COLO829 (cell line): ENCODE data around the gene SHCBP1L.

Experiments
- DNase-seq: peaks from one replicate; pipeline ENCODE4 v3.0.0; 2012; ENCODE audit warnings: low spot score

SHCBP1L gene

GRCh38 chr1:182889997-182890396, 63.0 kb downstream of the SHCBP1L start:
- no peak for DNase-seq

- no peak for DNase-seq
Measured at GRCh38 chr1:182888736-182889531, 64.0 kb downstream of the SHCBP1L start.

- no peak for DNase-seq
Measured at GRCh38 chr1:182886985-182887384, 66.0 kb downstream of the SHCBP1L start.

GRCh38 chr1:182885591-182885990, 67.4 kb downstream of the SHCBP1L start:
- no peak for DNase-seq

GRCh38 chr1:182884872-182885271, 68.1 kb downstream of the SHCBP1L start:
- DNase-seq = no peak

GRCh38 chr1:182877842-182878241, 75.1 kb downstream of the SHCBP1L start:
- no peak for DNase-seq

- no peak for DNase-seq
Measured at GRCh38 chr1:182877331-182877730, 75.6 kb downstream of the SHCBP1L start.

- no peak for DNase-seq
Measured at GRCh38 chr1:182875889-182876288, 77.1 kb downstream of the SHCBP1L start.

GRCh38 chr1:182872881-182873280, 80.1 kb downstream of the SHCBP1L start:
- DNase-seq = no peak

GRCh38 chr1:182869241-182869666, 83.7 kb downstream of the SHCBP1L start:
- no peak for DNase-seq

GRCh38 chr1:182867861-182868260, 85.1 kb downstream of the SHCBP1L start:
- no peak for DNase-seq

- DNase-seq = no peak
Measured at GRCh38 chr1:182863940-182864339, 89.0 kb downstream of the SHCBP1L start.

GRCh38 chr1:182862827-182863226, 90.1 kb downstream of the SHCBP1L start:
- no peak for DNase-seq

GRCh38 chr1:182861994-182862393, 91.0 kb downstream of the SHCBP1L start:
- no peak for DNase-seq

GRCh38 chr1:182860658-182861057, 92.3 kb downstream of the SHCBP1L start:
- no peak for DNase-seq

- DNase-seq = no peak
Measured at GRCh38 chr1:182857212-182857611, 95.8 kb downstream of the SHCBP1L start.

GRCh38 chr1:182855911-182856310, 97.1 kb downstream of the SHCBP1L start:
- DNase-seq = no peak

GRCh38 chr1:182851825-182852224, 101.1 kb downstream of the SHCBP1L start:
- no peak for DNase-seq

GRCh38 chr1:182850319-182850718, 102.6 kb downstream of the SHCBP1L start:
- DNase-seq = no peak
